Endothelial cell of umbilical vein (primary cell): ENCODE data around the gene HOXB3. TPM values are rescaled to one million over a fixed set of nuclear protein-coding genes. Genes with fewer than 3 reads are reported as not detected.

Source experiments
- BruUV-seq: library from RNA; stranded (reverse); fragments of 400-500 nt; replicated peaks from 2 replicates; lab custom pipeline; 2021; lab: Mats Ljungman, UMichigan
- CTCF ChIA-PET: fragments of 300-600, 350-600 bp; sonication (Branson Sonifier 250); formaldehyde crosslinking; loops from one replicate; lab custom pipeline; 2021; ENCODE audit warnings: antibody characterized with exemption, inconsistent platforms; lab: Charles Lee
- POLR2A ChIA-PET: fragments of 300-600, 350-600 bp; sonication (Branson Sonifier 250); formaldehyde crosslinking; loops from one replicate; lab custom pipeline; 2021; ENCODE audit warnings: antibody characterized with exemption, inconsistent platforms; lab: Charles Lee
- DNase-seq: peaks from one replicate; pipeline ENCODE4 v3.0.0-alpha.2; 2011; ENCODE audit warnings: low read depth, low spot score
- FAIRE-seq: peaks from 2 replicates; lab custom pipeline; 2011; peaks lifted over from hg19 to GRCh38; lab: Jason Lieb, UNC
- H2AFZ ChIP-seq: 2 replicates; pipeline ENCODE4 v1.6.0; 2012; ENCODE audit warnings: low read depth, low read length, control low read depth, inconsistent platforms
- H3K27ac ChIP-seq: 2 replicates; pipeline ENCODE4 v1.5.1; 2011; ENCODE audit warnings: low read depth, mild to moderate bottlenecking, control low read depth, low read length, moderate library complexity; ENCODE audit not compliant: insufficient read depth
- H3K27me3 ChIP-seq, 2 experiments: 2 replicates each; pipeline versions ENCODE4 v1.6.0 to v1.6.1; 2011; ENCODE audit warnings: low read length in 2 of 2, mixed read lengths in 1 of 2; ENCODE audit not compliant: control insufficient read depth in 2 of 2, insufficient read depth in 2 of 2
- H3K36me3 ChIP-seq, 2 experiments: 2 replicates in 1 of 2; 3 replicates in 1 of 2; pipeline ENCODE4 v1.5.1; 2011; ENCODE audit warnings: low read length in 2 of 2, mild to moderate bottlenecking in 1 of 2, moderate library complexity in 1 of 2; ENCODE audit not compliant: control insufficient read depth in 2 of 2, insufficient read depth in 2 of 2; ENCODE audit errors: extremely low read depth in 1 of 2
- H3K4me1 ChIP-seq: 3 replicates; pipeline ENCODE4 v1.5.1; 2011; ENCODE audit warnings: mild to moderate bottlenecking, low read length; ENCODE audit not compliant: control insufficient read depth, insufficient read depth; ENCODE audit errors: extremely low read depth
- H3K4me2 ChIP-seq: 2 replicates; pipeline ENCODE4 v1.6.1; 2011; ENCODE audit warnings: low read length, control low read depth, mixed read lengths; ENCODE audit not compliant: insufficient read depth
- H3K4me3 ChIP-seq, 3 experiments: fragments of 200-600 bp in 1 of 3; sonication (generic), shearing (Covaris generic) in 1 of 3; replicated peaks in 1 of 3; 2 replicates each; pipeline ENCODE4 v1.5.1; 2011 to 2016; ENCODE audit warnings: control low read depth in 3 of 3, low read length in 3 of 3, mild to moderate bottlenecking in 2 of 3, inconsistent platforms in 1 of 3, low read depth in 1 of 3, moderate library complexity in 1 of 3; ENCODE audit not compliant: insufficient read depth in 1 of 3
- H3K79me2 ChIP-seq: 2 replicates; pipeline ENCODE4 v1.6.0; 2012; ENCODE audit warnings: low read length, inconsistent platforms; ENCODE audit not compliant: control insufficient read depth, insufficient read depth
- H3K9ac ChIP-seq: replicated peaks from 2 replicates; pipeline ENCODE3; 2011; ENCODE audit warnings: low read length, control low read depth; ENCODE audit not compliant: insufficient read depth; ENCODE audit errors: extremely low read depth
- H3K9me1 ChIP-seq: replicated peaks from 3 replicates; pipeline ENCODE4 v1.6.0; 2011; ENCODE audit warnings: mild to moderate bottlenecking, low read length; ENCODE audit not compliant: control insufficient read depth, insufficient read depth; ENCODE audit errors: extremely low read depth
- H3K9me3 ChIP-seq: replicated peaks from 2 replicates; pipeline ENCODE4 v1.5.1; 2012; ENCODE audit warnings: low read length, inconsistent platforms; ENCODE audit not compliant: control insufficient read depth, insufficient read depth
- H4K20me1 ChIP-seq: replicated peaks from 2 replicates; pipeline ENCODE3; 2011; ENCODE audit warnings: mild to moderate bottlenecking, low read length; ENCODE audit not compliant: control insufficient read depth, insufficient read depth; ENCODE audit errors: extremely low read depth
- EZH2 ChIP-seq: IDR thresholded peaks from 2 replicates; pipeline ENCODE4 v1.6.1; 2012; ENCODE audit warnings: borderline replicate concordance, low read depth, mild to moderate bottlenecking, moderate library complexity, low read length, inconsistent platforms; ENCODE audit not compliant: severe bottlenecking
- FOS ChIP-seq: IDR thresholded peaks from 2 replicates; pipeline ENCODE4 v1.6.1; 2011; ENCODE audit warnings: mild to moderate bottlenecking, low read length, moderate library complexity, borderline replicate concordance; ENCODE audit not compliant: insufficient read depth
- GATA2 ChIP-seq: IDR thresholded peaks from 2 replicates; pipeline ENCODE4 v1.7.0; 2011; ENCODE audit warnings: low read depth, mild to moderate bottlenecking, moderate library complexity, mixed read lengths, low read length; ENCODE audit not compliant: insufficient read length, insufficient read depth
- JUN ChIP-seq: IDR thresholded peaks from 2 replicates; pipeline ENCODE4 v1.6.1; 2011; ENCODE audit warnings: borderline replicate concordance, low read depth; ENCODE audit not compliant: insufficient read length, insufficient read depth
- MYC ChIP-seq: IDR thresholded peaks from one replicate; pipeline ENCODE4 v1.6.1; 2011; ENCODE audit warnings: mild to moderate bottlenecking, low read depth, low read length
- POLR2A ChIP-seq: IDR thresholded peaks from 2 replicates; pipeline ENCODE4 v1.6.1; 2012; ENCODE audit warnings: low read depth, mild to moderate bottlenecking, control low read depth, low read length
- POLR2AphosphoS5 ChIP-seq: IDR thresholded peaks from 2 replicates; pipeline ENCODE4 v1.6.1; 2012; ENCODE audit warnings: low read depth, mild to moderate bottlenecking, control low read depth, low read length, moderate library complexity; ENCODE audit not compliant: insufficient read depth
- dilution Hi-C: fragments of 300-500 bp; cut with MboI; formaldehyde crosslinking; loops from one replicate; pipeline ENCODE4 v1.15.0; 2019; ENCODE audit warnings: low sequenced_read_pairs; ENCODE audit not compliant: extremely low pct_ligation_motif_present
- intact Hi-C: fragments of 100-400 bp; cut with micrococcal nuclease; formaldehyde crosslinking; loops from one replicate; pipeline ENCODE4 v1.10.0; 2022
- polyA plus RNA-seq, 4 experiments: library from polyadenylated mRNA; depleted of rRNA in 3 of 4; stranded (reverse) in 3 of 4; unstranded in 1 of 4; fragments of >200 nt; gene quantifications; 2 replicates each; pipeline versions ENCODE4 v1.2.1 to v1.2.3, GENCODE V29; 2011 to 2012; ENCODE audit warnings: missing spikeins in 1 of 4
- total RNA-seq: library from RNA; stranded (reverse); gene quantifications from 2 replicates; pipeline ENCODE4 v1.2.3, GENCODE V29; 2021
- TF ChIP-seq, protein P1 (sequence below), 2 donors: IDR thresholded peaks; 1 replicate in 1 of 2; 2 replicates in 1 of 2; pipeline ENCODE4 v1.5.1; 2011; ENCODE audit warnings: low read length in 2 of 2, mild to moderate bottlenecking in 2 of 2, moderate library complexity in 2 of 2, control low read depth in 1 of 2, inconsistent platforms in 1 of 2, low read depth in 1 of 2; ENCODE audit not compliant: insufficient read depth in 1 of 2; ENCODE audit errors: extremely low read depth in 1 of 2
- TF ChIP-seq, protein P2 (sequence below): IDR thresholded peaks from 2 replicates; pipeline ENCODE4 v1.6.1; 2011; ENCODE audit not compliant: insufficient read depth, insufficient read length

The HOXB3 gene
- total and polyA plus RNA-seq, 2 donors (not counting 3 experiments of a cell fraction or from before 2014, with no cell fraction given), result 29.6 to 56.6 TPM

DNA sequence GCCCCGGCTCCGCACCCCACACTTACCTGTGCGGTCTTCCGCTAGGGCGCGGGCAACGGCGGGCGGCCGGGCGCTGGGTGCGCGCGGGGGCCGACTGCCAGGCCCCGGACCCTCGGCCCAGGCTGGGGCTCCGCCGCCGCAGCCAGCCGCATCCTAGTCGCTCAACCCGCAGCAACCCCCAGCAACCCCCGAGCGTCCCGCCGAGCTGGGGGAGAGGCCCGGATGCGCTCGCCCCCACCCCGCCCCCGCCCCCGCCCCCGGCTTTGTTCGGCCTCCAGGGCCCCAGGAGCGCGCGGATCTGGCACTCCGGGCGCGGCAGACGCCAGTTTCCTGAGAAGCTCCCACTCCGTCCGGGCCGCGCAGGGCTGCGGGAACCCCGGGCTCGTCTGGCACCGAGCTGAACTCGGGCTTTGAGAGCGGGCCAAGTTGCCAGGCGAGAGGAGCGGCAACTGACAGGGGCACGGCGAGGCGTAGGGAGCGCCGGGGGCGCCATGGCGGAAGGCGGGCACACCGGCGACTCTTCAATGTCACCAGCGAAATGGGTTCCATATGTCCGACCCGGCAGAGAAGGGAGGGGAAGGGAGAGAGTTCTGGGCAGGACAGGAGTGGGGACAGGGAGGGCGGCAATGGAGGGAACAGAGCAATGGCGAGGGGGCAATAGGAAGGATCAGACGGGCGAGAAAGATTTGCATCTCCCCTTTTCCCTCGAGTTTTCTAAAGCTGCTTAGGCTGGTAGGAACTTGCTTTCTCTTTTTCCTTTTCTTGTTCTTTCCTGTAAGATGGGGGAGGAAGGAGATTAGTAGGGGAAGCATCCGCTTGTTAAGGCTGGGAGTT, 25.6 kb downstream of the HOXB3 start:
- Histone ChIP-seq H2AFZ (peak overlapping the region; percentile 2), H3K79me2 (peaks cover 80% of the 10 kb centered on the region), H4K20me1 (no peaks in the 10 kb centered on the region), H3K4me1 (peaks cover 45% of the 10 kb centered on the region), H3K9me3 (no peaks in the 10 kb centered on the region), H3K27me3 (no peaks in the 10 kb centered on the region), H3K4me2 (peak overlapping the region; percentile 56), H3K9me1 (no peaks in the 10 kb centered on the region), H3K9ac (peak overlapping the region; percentile 27), H3K27ac (peak overlapping the region; percentile 34), H3K36me3 (peaks cover 0 to 5% of the 10 kb centered on the region in 2 experiments), H3K4me3 (peak overlapping the region; percentile 5 to 37 (median 25))
- dilution Hi-C loops (no loop called here), intact Hi-C loops (no loop called here)
- DNase-seq, result peak; percentile 40
- TF ChIP-seq, protein P1, sequence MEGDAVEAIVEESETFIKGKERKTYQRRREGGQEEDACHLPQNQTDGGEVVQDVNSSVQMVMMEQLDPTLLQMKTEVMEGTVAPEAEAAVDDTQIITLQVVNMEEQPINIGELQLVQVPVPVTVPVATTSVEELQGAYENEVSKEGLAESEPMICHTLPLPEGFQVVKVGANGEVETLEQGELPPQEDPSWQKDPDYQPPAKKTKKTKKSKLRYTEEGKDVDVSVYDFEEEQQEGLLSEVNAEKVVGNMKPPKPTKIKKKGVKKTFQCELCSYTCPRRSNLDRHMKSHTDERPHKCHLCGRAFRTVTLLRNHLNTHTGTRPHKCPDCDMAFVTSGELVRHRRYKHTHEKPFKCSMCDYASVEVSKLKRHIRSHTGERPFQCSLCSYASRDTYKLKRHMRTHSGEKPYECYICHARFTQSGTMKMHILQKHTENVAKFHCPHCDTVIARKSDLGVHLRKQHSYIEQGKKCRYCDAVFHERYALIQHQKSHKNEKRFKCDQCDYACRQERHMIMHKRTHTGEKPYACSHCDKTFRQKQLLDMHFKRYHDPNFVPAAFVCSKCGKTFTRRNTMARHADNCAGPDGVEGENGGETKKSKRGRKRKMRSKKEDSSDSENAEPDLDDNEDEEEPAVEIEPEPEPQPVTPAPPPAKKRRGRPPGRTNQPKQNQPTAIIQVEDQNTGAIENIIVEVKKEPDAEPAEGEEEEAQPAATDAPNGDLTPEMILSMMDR (IDR thresholded peaks at IDR 0.05; ENCODE audit: extremely low read depth in 1 of 2, insufficient read depth in 1 of 2, low read depth in 1 of 2, low read length in 2 of 2), result no peak
- TF ChIP-seq POLR2A, result no peak
- TF ChIP-seq, protein P2, sequence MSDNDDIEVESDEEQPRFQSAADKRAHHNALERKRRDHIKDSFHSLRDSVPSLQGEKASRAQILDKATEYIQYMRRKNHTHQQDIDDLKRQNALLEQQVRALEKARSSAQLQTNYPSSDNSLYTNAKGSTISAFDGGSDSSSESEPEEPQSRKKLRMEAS, result no peak
- no peak for TF ChIP-seq EZH2
- no peak for TF ChIP-seq MYC
- TF ChIP-seq FOS, result no peak
- TF ChIP-seq JUN, result no peak
- no peak for TF ChIP-seq POLR2AphosphoS5
- TF ChIP-seq GATA2, result no peak
- ChIA-PET CTCF (interaction anchor here (0.7 to 1.4 kb wide), 3 partner anchors 9 to 302 kb away, joined by 3 read pairs; partner anchors contain the start of gene HOXB5), POLR2A (no interaction called here)
- no TSS peak for BruUV-seq
- no peak for FAIRE-seq
